22Rv1 (cell line): Measurements from ENCODE around the gene NAA15.

Experiments
- H3K27ac ChIP-seq: fragments of 450-650 bp; 2 replicates; pipeline ENCODE4 v1.5.1; 2017
- ZFX ChIP-seq: fragments of 450-650 bp; IDR thresholded peaks from 2 replicates; pipeline ENCODE4 v1.6.1; 2017; ENCODE audit warnings: antibody characterized with exemption, borderline replicate concordance
- TF ChIP-seq, protein P1 (sequence below): fragments of 450-650 bp; IDR thresholded peaks from 2 replicates; pipeline ENCODE4 v1.5.1; 2017; ENCODE audit warnings: mild to moderate bottlenecking

NAA15 gene

DNA sequence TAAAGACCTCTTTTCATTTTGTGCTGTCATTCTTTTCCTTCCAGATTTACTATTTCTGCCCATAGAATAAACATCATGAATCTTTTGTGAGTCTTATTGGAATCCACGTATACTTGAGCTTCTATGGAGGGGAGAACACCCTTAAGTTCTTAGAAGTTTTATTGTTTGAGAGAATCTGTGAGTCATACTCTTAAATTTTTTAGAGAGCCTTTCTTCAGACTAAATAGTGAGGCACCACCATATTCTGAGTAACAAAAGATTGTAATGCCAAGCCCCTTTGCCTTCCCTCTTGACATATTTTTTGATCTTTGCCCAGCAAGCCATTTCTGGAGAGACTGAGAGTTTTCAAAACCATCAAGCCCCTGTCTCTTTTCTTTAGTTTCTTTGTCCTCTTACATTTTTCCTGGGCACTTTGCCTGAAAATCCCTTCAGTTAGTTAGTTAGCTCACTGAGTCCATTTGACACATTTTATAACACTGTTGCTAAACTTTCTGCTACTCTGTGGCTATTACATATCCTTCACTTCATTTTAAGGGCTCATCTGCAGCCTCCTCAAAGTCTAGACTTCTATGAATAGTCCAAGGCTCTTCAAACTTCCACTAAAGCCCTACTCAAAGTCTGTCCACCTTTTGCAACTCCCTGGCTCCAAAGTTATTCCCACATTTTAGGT is 66.3 kb downstream of the NAA15 start:
- H3K27ac ChIP-seq, result no peak overlapping the region
- no peak for TF ChIP-seq ZFX
- TF ChIP-seq, protein P1, sequence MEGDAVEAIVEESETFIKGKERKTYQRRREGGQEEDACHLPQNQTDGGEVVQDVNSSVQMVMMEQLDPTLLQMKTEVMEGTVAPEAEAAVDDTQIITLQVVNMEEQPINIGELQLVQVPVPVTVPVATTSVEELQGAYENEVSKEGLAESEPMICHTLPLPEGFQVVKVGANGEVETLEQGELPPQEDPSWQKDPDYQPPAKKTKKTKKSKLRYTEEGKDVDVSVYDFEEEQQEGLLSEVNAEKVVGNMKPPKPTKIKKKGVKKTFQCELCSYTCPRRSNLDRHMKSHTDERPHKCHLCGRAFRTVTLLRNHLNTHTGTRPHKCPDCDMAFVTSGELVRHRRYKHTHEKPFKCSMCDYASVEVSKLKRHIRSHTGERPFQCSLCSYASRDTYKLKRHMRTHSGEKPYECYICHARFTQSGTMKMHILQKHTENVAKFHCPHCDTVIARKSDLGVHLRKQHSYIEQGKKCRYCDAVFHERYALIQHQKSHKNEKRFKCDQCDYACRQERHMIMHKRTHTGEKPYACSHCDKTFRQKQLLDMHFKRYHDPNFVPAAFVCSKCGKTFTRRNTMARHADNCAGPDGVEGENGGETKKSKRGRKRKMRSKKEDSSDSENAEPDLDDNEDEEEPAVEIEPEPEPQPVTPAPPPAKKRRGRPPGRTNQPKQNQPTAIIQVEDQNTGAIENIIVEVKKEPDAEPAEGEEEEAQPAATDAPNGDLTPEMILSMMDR, result no peak

DNA sequence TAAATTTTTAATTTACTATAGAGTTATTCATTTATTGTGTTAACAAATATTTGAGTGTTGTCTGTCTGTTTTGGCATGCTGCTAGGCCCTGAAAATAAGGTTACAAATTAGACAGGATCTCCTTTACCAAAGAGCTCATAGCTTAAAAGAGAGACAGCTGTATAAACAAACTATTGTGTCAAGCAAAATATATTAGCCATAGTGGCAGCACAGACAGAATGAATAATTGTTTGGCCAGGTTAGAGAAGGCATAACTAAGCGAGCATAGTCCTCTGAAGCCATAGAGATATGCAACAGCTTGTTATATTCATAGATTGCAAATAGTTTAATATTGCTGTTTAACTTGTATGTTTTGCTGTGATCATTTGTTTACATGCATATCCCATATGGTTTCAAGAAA is 67.7 kb downstream of the NAA15 start:
- H3K27ac ChIP-seq, result no peak overlapping the region
- TF ChIP-seq ZFX, result no peak
- TF ChIP-seq, protein P1, result no peak

DNA sequence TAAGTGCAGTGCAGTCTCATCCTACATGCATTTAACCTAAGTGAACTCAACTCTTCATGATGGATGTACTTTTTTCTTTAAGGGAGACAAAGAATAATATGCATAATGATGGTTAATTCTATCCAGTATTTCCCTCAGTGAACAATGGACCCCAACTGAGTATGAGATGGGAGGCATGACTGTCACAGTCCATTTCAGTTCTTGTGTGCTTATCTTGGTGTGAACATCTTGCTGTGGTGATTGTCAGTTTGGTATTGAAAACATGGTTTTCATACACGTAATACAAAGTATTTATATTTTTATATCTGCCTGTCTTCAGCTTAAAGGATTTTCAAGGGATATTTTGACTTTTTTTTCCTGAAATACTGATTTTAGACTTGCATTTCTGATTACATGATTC is 72.9 kb downstream of the NAA15 start:
- TF ChIP-seq, protein P1, result no peak
- TF ChIP-seq ZFX, result no peak
- no peak overlapping the region for H3K27ac ChIP-seq

DNA sequence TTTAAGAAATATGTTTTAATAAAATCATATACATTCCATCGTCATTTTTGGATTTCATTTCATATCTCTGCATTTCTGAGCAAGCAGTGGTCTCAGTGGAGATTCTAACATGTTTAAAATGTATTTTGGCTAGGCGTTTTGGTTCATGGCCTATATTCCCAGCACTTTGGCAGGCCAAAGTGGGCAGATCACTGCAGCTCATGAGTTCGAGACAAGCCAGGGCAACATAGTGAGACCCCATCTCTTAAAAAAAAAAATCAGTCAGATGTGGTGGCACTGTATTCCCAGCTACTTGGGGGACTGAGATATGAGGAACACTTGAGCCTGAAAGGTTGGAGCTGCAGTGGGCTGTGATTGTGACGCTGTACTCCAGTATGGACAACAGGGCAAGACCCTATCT is 85.1 kb downstream of the NAA15 start:
- TF ChIP-seq, protein P1, result no peak
- no peak for TF ChIP-seq ZFX
- H3K27ac ChIP-seq, result no peak overlapping the region

DNA sequence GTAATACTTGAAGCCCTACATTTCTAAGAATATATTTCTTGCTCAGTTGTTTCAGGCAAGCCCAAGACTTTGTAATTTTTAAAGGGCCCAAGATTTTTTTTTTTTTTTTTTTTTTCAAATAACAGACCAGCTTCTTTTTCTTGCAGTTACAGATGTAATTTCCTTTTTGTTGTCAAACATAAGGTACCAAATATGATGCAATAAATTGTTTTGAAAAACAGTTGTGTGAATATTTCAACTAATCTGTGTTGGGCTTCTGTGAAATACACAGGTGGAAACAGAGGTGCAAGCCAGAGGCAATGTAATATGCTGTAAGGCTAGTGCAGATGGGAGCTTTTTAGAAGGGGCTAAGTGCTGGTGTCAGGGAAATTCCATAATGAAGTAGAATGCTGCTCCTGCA is 87.8 kb downstream of the NAA15 start:
- TF ChIP-seq, protein P1, result no peak
- no peak for TF ChIP-seq ZFX
- H3K27ac ChIP-seq, result no peak overlapping the region

DNA sequence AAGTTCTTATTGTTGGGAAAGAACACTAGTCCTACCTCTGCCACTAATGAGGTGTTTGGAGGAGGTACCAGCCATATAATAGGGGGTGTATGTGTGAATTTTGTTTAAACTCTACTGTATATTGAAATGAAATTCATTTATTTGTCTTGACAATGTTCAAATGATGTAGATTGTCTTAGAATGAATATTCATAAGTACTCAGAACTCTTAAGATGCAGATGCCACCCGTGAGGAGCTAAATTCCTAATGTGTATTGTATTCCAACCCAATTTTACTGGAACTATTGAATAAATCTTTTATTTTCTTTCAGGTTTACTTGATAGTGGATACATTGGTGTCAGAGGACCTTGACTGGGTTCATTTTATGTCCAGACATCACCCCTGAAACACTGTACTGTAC is 88.7 kb downstream of the NAA15 start:
- TF ChIP-seq, protein P1, result no peak
- no peak for TF ChIP-seq ZFX
- H3K27ac ChIP-seq, result no peak overlapping the region

DNA sequence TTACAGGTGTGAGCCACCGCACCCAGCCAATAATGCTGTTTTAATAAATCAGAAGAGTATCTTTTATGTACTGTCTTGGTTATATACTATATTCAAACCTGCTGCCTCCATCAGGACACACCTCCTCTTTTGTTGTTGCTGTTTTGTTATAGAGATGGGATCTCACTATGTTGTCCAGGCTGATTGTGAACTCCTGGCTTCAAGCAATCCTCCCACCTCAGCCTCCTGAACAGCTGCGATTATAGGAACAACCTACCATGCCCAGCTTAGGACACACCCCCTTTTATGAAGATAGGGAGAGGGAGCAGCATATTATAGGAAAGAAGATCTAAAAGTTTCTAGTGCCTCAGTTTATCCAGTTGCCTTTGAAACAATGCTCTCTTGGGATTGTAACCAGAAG is 90.4 kb downstream of the NAA15 start:
- no peak overlapping the region for H3K27ac ChIP-seq
- TF ChIP-seq, protein P1, result no peak
- TF ChIP-seq ZFX, result no peak
